H1 (cell line): ENCODE data around the gene KDM2A. TPM values are rescaled to one million over a fixed set of nuclear protein-coding genes. Genes with fewer than 3 reads are reported as not detected.

Experiments used
- CTCF ChIA-PET: fragments of 300-600 bp; sonication (Branson Sonifier 250); formaldehyde crosslinking; loops from one replicate; lab custom pipeline; 2021; ENCODE audit not compliant: partially characterized antibody; lab: Charles Lee
- POLR2A ChIA-PET: fragments of 300-600 bp; sonication (Branson Sonifier 250); formaldehyde crosslinking; loops from one replicate; lab custom pipeline; 2021; ENCODE audit warnings: inconsistent platforms; ENCODE audit not compliant: partially characterized antibody; lab: Charles Lee
- DNase-seq, 2 experiments: peaks; one replicate each; pipeline versions ENCODE4 v3.0.0 to v3.0.0-alpha.2; 2010 to 2022; ENCODE audit warnings: low spot score in 2 of 2, low read depth in 1 of 2, mixed read lengths in 1 of 2
- FAIRE-seq: peaks from 2 replicates; lab custom pipeline; 2011; peaks lifted over from hg19 to GRCh38; lab: Jason Lieb, UNC
- H2AFZ ChIP-seq: 2 replicates; pipeline ENCODE4 v1.8.1; 2012; ENCODE audit warnings: low read length, inconsistent platforms
- H2AK5ac ChIP-seq: 2 replicates; pipeline ENCODE4 v1.6.1; 2013; ENCODE audit warnings: low read depth, low read length
- H2BK120ac ChIP-seq: replicated peaks from 2 replicates; pipeline ENCODE3; 2013; ENCODE audit warnings: low read depth, low read length, inconsistent platforms
- H2BK12ac ChIP-seq: 2 replicates; pipeline ENCODE4 v1.6.1; 2013; ENCODE audit warnings: low read depth, low read length
- H2BK15ac ChIP-seq: 2 replicates; pipeline ENCODE4 v1.6.1; 2013; ENCODE audit warnings: low read length
- H2BK20ac ChIP-seq: 2 replicates; pipeline ENCODE4 v1.6.1; 2013; ENCODE audit warnings: low read length
- H2BK5ac ChIP-seq: 2 replicates; pipeline ENCODE4 v1.6.1; 2013; ENCODE audit warnings: low read depth, low read length
- H3K14ac ChIP-seq: 2 replicates; pipeline ENCODE4 v1.6.1; 2013; ENCODE audit warnings: inconsistent platforms; ENCODE audit not compliant: insufficient read length
- H3K18ac ChIP-seq: 2 replicates; pipeline ENCODE4 v1.6.1; 2013; ENCODE audit warnings: low read length; ENCODE audit errors: extremely low read depth
- H3K23ac ChIP-seq: 2 replicates; pipeline ENCODE4 v1.6.1; 2013; ENCODE audit warnings: inconsistent platforms; ENCODE audit not compliant: insufficient read length
- H3K23me2 ChIP-seq: 2 replicates; pipeline ENCODE4 v1.6.1; 2013; ENCODE audit warnings: low read depth, low read length
- H3K27ac ChIP-seq: 2 replicates; pipeline ENCODE4 v1.6.1; 2011; ENCODE audit warnings: low read depth, low read length, inconsistent platforms
- H3K27me3 ChIP-seq, 4 experiments: replicated peaks in 1 of 4; 1 replicate in 1 of 4; 2 replicates in 3 of 4; pipeline versions ENCODE4 v1.6.1 to v1.8.1; 2011 to 2013; ENCODE audit warnings: low read length in 3 of 4, mild to moderate bottlenecking in 3 of 4, inconsistent platforms in 2 of 4, mixed read lengths in 2 of 4, moderate library complexity in 1 of 4; ENCODE audit not compliant: control insufficient read depth in 3 of 4, insufficient read depth in 3 of 4; ENCODE audit errors: extremely low read depth in 1 of 4
- H3K36me3 ChIP-seq, 4 experiments: 2 replicates each; pipeline versions ENCODE4 v1.6.1 to v1.8.1; 2011 to 2013; ENCODE audit warnings: mild to moderate bottlenecking in 4 of 4, low read length in 3 of 4, moderate library complexity in 2 of 4, control low read depth in 1 of 4, inconsistent platforms in 1 of 4; ENCODE audit not compliant: insufficient read depth in 4 of 4, control insufficient read depth in 2 of 4
- H3K4ac ChIP-seq: replicated peaks from 2 replicates; pipeline ENCODE3; 2013; ENCODE audit warnings: low read length, low read depth, mixed read lengths, inconsistent platforms; ENCODE audit not compliant: insufficient read length
- H3K4me1 ChIP-seq, 4 experiments: replicated peaks in 1 of 4; 1 replicate in 1 of 4; 2 replicates in 3 of 4; pipeline versions ENCODE4 v1.6.1 to v1.8.1; 2011 to 2013; ENCODE audit warnings: low read length in 3 of 4, inconsistent platforms in 2 of 4, mixed read lengths in 1 of 4; ENCODE audit not compliant: insufficient read depth in 4 of 4, control insufficient read depth in 3 of 4
- H3K4me2 ChIP-seq, 2 experiments: 2 replicates each; pipeline versions ENCODE4 v1.6.1 to v1.8.1; 2011 to 2013; ENCODE audit warnings: low read depth in 2 of 2, low read length in 2 of 2, control low read depth in 1 of 2, inconsistent platforms in 1 of 2, mild to moderate bottlenecking in 1 of 2; ENCODE audit not compliant: insufficient read depth in 1 of 2
- H3K4me3 ChIP-seq, 4 experiments: fragments of 200-600, 300-600 bp in 1 of 4; sonication (generic), shearing (Covaris generic), sonication (Bioruptor Twin) in 1 of 4; 2 replicates each; pipeline versions ENCODE4 v1.5.1 to v1.8.1; 2011 to 2016; ENCODE audit warnings: low read length in 4 of 4, low read depth in 3 of 4, control low read depth in 2 of 4, inconsistent platforms in 2 of 4, mild to moderate bottlenecking in 2 of 4, mixed read lengths in 1 of 4, moderate library complexity in 1 of 4; ENCODE audit not compliant: insufficient read depth in 2 of 4; ENCODE audit errors: extremely low read depth in 1 of 4
- H3K56ac ChIP-seq: replicated peaks from 2 replicates; pipeline ENCODE3; 2013; ENCODE audit warnings: low read depth, mild to moderate bottlenecking, mixed read lengths, low read length, inconsistent platforms; ENCODE audit not compliant: insufficient read length
- H3K79me1 ChIP-seq: 2 replicates; pipeline ENCODE4 v1.6.1; 2013; ENCODE audit warnings: low read depth, low read length, control low read depth
- H3K79me2 ChIP-seq, 2 experiments: 2 replicates each; pipeline versions ENCODE4 v1.6.1 to v1.8.1; 2012 to 2013; ENCODE audit warnings: low read length in 2 of 2, mild to moderate bottlenecking in 2 of 2, inconsistent platforms in 1 of 2; ENCODE audit not compliant: insufficient read depth in 2 of 2, control insufficient read depth in 1 of 2
- H3K9ac ChIP-seq, 4 experiments: replicated peaks in 1 of 4; 1 replicate in 1 of 4; 2 replicates in 3 of 4; pipeline versions ENCODE4 v1.6.1 to v1.8.1; 2011 to 2013; ENCODE audit warnings: low read depth in 3 of 4, low read length in 3 of 4, control low read depth in 2 of 4, mild to moderate bottlenecking in 2 of 4, moderate library complexity in 2 of 4, inconsistent platforms in 1 of 4; ENCODE audit errors: extremely low read depth in 1 of 4
- H3K9me3 ChIP-seq, 2 experiments: 2 replicates each; pipeline versions ENCODE4 v1.6.1 to v1.8.1; 2012 to 2013; ENCODE audit warnings: mild to moderate bottlenecking in 2 of 2, moderate library complexity in 2 of 2, control low read depth in 1 of 2, inconsistent platforms in 1 of 2, low read depth in 1 of 2, low read length in 1 of 2, mixed read lengths in 1 of 2; ENCODE audit not compliant: insufficient read depth in 2 of 2
- H4K20me1 ChIP-seq, 2 experiments: replicated peaks in 1 of 2; 2 replicates each; pipeline versions ENCODE3 to v1.8.1; 2011 to 2013; ENCODE audit warnings: inconsistent platforms in 2 of 2, low read length in 2 of 2, mild to moderate bottlenecking in 1 of 2; ENCODE audit not compliant: insufficient read depth in 2 of 2, control insufficient read depth in 1 of 2
- H4K5ac ChIP-seq: 2 replicates; pipeline ENCODE4 v1.6.1; 2013; ENCODE audit warnings: low read length, low read depth, mixed read lengths, inconsistent platforms; ENCODE audit not compliant: insufficient read length
- H4K8ac ChIP-seq: 2 replicates; pipeline ENCODE4 v1.8.0; 2013; ENCODE audit warnings: mild to moderate bottlenecking, moderate library complexity, low read length, inconsistent platforms; ENCODE audit not compliant: insufficient read depth; ENCODE audit errors: extremely low read depth
- H4K91ac ChIP-seq: replicated peaks from 2 replicates; pipeline ENCODE3; 2013; ENCODE audit warnings: low read length, mixed read lengths, inconsistent platforms; ENCODE audit not compliant: insufficient read length
- BRCA1 ChIP-seq: IDR thresholded peaks from 2 replicates; pipeline ENCODE4 v1.6.1; 2012; ENCODE audit warnings: low read depth, low read length, improper control_type of control experiment
- EGR1 ChIP-seq: IDR thresholded peaks from 2 replicates; pipeline ENCODE4 v1.6.1; 2011; ENCODE audit warnings: low read depth, low read length, borderline replicate concordance
- FOSL1 ChIP-seq: IDR thresholded peaks from 2 replicates; pipeline ENCODE4 v1.6.1; 2011; ENCODE audit warnings: mild to moderate bottlenecking, low read depth, low read length, moderate library complexity; ENCODE audit not compliant: insufficient read depth
- SIX5 ChIP-seq: IDR thresholded peaks from 2 replicates; pipeline ENCODE4 v1.6.1; 2011; ENCODE audit warnings: mild to moderate bottlenecking, low read depth, low read length
- SRF ChIP-seq: IDR thresholded peaks from 2 replicates; pipeline ENCODE4 v1.6.1; 2011; ENCODE audit warnings: mild to moderate bottlenecking, low read depth, low read length, moderate library complexity
- SUZ12 ChIP-seq: fragments of 200-600 bp; sonication (generic); IDR thresholded peaks from 2 replicates; pipeline ENCODE4 v1.6.1; 2012; ENCODE audit warnings: mild to moderate bottlenecking, inconsistent platforms, low read length, moderate library complexity, mixed read lengths
- WGBS, 2 experiments: shearing (Covaris generic) in 1 of 2; methylation state at CpG; one replicate each; pipeline versions ENCODE4 v1.1.6 to v1.1.7; 2013 to 2015; ENCODE audit warnings: low lambda C conversion rate in 2 of 2, mixed read lengths in 2 of 2, inconsistent platforms in 1 of 2, low coverage in 1 of 2, missing lambda C conversion rate in 1 of 2; ENCODE audit not compliant: insufficient replicate concordance in 2 of 2, insufficient coverage in 1 of 2, insufficient read length in 1 of 2; ENCODE audit errors: extremely low coverage in 1 of 2, missing lambda C conversion rate in 1 of 2; 5-methylcytosine and 5-hydroxymethylcytosine counted together
- polyA plus RNA-seq, 7 experiments: library from polyadenylated mRNA; depleted of rRNA in 3 of 7; stranded (reverse) in 5 of 7; unstranded in 2 of 7; fragments of >200 nt in 5 of 7; fragments of 200-250 nt in 2 of 7; gene quantifications; 1 replicate in 5 of 7; 2 replicates in 1 of 7; 4 replicates in 1 of 7; pipeline versions ENCODE4 v1.2.1 to v1.2.3, GENCODE V29; 2011 to 2013; ENCODE audit warnings: missing spikeins in 2 of 7, mixed read lengths in 2 of 7
- total RNA-seq: library from RNA; stranded (reverse); fragmentation: NEBNext Ultra II Directional; extraction: Animal tissue kit (Norgen Biotek cat#: 25700); gene quantifications from 2 replicates; pipeline ENCODE4 v1.2.1, GENCODE V29; 2021

The KDM2A gene
- total and polyA plus RNA-seq, 2 of the 8 experiments (the other 6 are each of a cell fraction or from before 2014, with no cell fraction given) = 55.4 to 66.2 TPM

DNA sequence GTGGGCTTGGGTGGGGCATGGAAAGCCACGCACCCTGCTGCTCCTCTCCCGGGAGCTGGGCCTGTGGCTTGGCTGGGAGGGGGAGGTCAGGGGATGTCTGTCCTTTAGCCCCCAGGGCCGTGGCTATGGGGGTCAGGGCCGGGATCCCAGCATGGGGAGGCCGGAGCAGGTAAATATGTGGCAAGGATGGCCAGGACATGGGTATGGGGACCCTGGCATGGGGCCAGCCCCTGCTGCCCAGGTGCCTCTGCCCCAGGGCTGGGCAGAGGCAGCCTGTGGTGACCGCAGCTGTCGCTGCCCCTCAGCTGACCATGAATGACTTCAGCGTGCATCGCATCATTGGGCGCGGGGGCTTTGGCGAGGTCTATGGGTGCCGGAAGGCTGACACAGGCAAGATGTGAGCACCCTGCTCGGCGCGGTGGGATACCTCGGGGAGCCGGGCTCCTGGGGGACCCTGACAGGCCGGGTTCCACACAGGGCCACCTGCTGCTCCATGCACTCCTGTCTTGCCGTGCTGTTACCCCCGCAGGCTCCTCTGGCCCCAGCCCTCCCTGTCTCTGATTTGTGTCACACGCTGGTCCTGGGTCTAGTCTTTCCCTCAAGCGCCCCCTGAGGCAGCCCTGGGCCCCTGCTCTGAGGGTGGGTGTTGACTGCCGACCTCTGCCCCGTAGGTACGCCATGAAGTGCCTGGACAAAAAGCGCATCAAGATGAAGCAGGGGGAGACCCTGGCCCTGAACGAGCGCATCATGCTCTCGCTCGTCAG is 161.9 kb downstream of the KDM2A start:
- H2AK5ac ChIP-seq = no peak overlapping the region
- H3K79me1 ChIP-seq = peaks cover 2% of the 10 kb centered on the region; the same call in 1 of the 2 replicates
- no peak overlapping the region for H4K5ac ChIP-seq
- no peak for TF ChIP-seq EGR1
- TF ChIP-seq SRF = no peak
- no peak for TF ChIP-seq SIX5
- no peak for TF ChIP-seq SUZ12
- no peak for TF ChIP-seq BRCA1
- no peak for TF ChIP-seq FOSL1
- no peaks in the 10 kb centered on the region for H3K9me3 ChIP-seq
- H2BK120ac ChIP-seq = no peak overlapping the region
- no peak overlapping the region for H2BK12ac ChIP-seq
- peaks cover 0 to 7% of the 10 kb centered on the region in 2 experiments for H4K20me1 ChIP-seq
- H3K23me2 ChIP-seq = no peaks in the 10 kb centered on the region; the same call in 1 of the 2 replicates
- no peak overlapping the region for H3K4me2 ChIP-seq
- POLR2A ChIA-PET = no interaction called here
- no peak overlapping the region for H2BK15ac ChIP-seq
- H3K23ac ChIP-seq = no peak overlapping the region
- H3K27ac ChIP-seq = no peak overlapping the region
- DNase-seq (no peak), FAIRE-seq (no peak)
- H3K14ac ChIP-seq = no peak overlapping the region
- H3K56ac ChIP-seq = no peak overlapping the region
- H3K79me2 ChIP-seq = peaks cover 0 to 2% of the 10 kb centered on the region in 2 experiments; a peak in 1 of 4 replicates
- H2BK5ac ChIP-seq = no peak overlapping the region
- H3K9ac ChIP-seq = no peak overlapping the region
- H2BK20ac ChIP-seq = no peak overlapping the region
- no peak overlapping the region for H3K18ac ChIP-seq
- peaks cover 0 to 21% (median 14%) of the 10 kb centered on the region in 4 experiments; a peak in 6 of 7 replicates for H3K4me1 ChIP-seq
- H2AFZ ChIP-seq = no peak overlapping the region
- 91% methylated on average over 27 of the region's 31 CpGs; no CpG with 5 or more reads in 1 of the 2 experiments for WGBS, 2 experiments
- no peak overlapping the region for H4K8ac ChIP-seq
- H4K91ac ChIP-seq = no peak overlapping the region
- H3K36me3 ChIP-seq = peaks cover 13 to 53% (median 38%) of the 10 kb centered on the region in 4 experiments
- no peak overlapping the region for H3K4me3 ChIP-seq
- H3K27me3 ChIP-seq = no peaks in the 10 kb centered on the region
- no peak overlapping the region for H3K4ac ChIP-seq
- CTCF ChIA-PET = interaction anchor here (2.3 to 3.6 kb wide), 2 partner anchors 18 to 29 kb away, joined by 7 to 19 read pairs; no protein-coding TSS in a partner anchor
